Right lobe of liver (tissue), 4 donors: ENCODE measurements around the gene PPP6R1.
A peak's percentile ranks its signal among the peaks of the same experiment; 100 is the strongest.

Experiments used
- CTCF ChIP-seq, 4 donors: fragments of 200-600 bp in 3 of 4; fragments of 450-650 bp in 1 of 4; IDR thresholded peaks; one replicate each; pipeline versions ENCODE4 v1.5.1 to v1.8.0; 2016 to 2022; ENCODE audit warnings: antibody characterized with exemption in 4 of 4, mild to moderate bottlenecking in 2 of 4
- POLR2A ChIP-seq: fragments of 450-650 bp; IDR thresholded peaks from one replicate; pipeline ENCODE4 v1.6.1; 2017; ENCODE audit warnings: antibody characterized with exemption, mild to moderate bottlenecking
- donor health status: DM: no; HTN: no; CAD: no.
- donor health status: DM: no; HTN: no; CAD: no.
- donor health status: DM: no; HTN: yes; CAD: no.

GRCh38 chr19:55228403-55229031, 30.3 kb downstream of the PPP6R1 start, which contains the start of gene TMEM86B:
- TF ChIP-seq CTCF (IDR thresholded peaks at IDR 0.05) (no peak), POLR2A (peak; percentile 48)
